PC-9 (cell line): Measurements from ENCODE around the gene SLC9C1.

Experiments used
- CTCF ChIP-seq: fragments of 200-600 bp; sonication (generic); conservative IDR thresholded peaks from 2 replicates; pipeline ENCODE4 v1.6.1; 2017; ENCODE audit warnings: mixed run types, antibody characterized with exemption, mild to moderate bottlenecking, moderate library complexity
- EZH2 ChIP-seq: fragments of 200-600 bp; sonication (generic); IDR thresholded peaks from 2 replicates; pipeline ENCODE4 v1.8.0; 2017; ENCODE audit warnings: antibody characterized with exemption, low read depth

- TF ChIP-seq CTCF (no peak), EZH2 (no peak)
Measured at GRCh38 chr3:112124907-112125607, 169.0 kb downstream of the SLC9C1 start.
